Measurements from ENCODE around the gene CHRNA3.

The CHRNA3 gene

DNA sequence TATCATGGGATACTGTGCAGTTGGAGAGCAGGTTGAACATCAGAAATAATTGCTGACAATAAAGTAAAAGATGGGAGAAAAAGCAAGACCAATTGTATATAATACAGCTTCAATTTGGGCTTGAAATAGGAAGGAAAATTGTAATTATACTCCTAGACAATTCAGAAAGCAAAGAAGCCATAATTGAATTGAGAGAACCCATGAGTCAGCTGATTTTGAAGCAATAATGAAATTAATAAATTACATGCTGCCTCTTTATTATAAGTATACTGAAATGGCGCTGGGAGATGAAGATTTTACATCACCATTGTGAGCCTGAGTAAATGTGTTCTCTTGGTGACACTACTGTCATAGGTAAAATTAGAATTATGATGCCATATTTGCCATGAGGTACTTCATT, 23.2 kb downstream of the CHRNA3 start:
- Histone ChIP-seq H3K4me2 (ENCODE audit: low read depth, low read length) (no peak overlapping the region), H3K4me1 (ENCODE audit: low read length) (no peaks in the 10 kb centered on the region), H3K9me2 (replicated peaks; ENCODE audit: insufficient read depth, low read length) (no peaks in the 10 kb centered on the region), H3K27ac (ENCODE audit: low read length) (no peak overlapping the region), H4K20me1 (ENCODE audit: insufficient read depth, low read length) (no peaks in the 10 kb centered on the region), H3K27me3 (replicated peaks; ENCODE audit: insufficient read depth, low read length) (no peaks in the 10 kb centered on the region), H3K9me3 (replicated peaks; ENCODE audit: insufficient read depth, low read length) (no peaks in the 10 kb centered on the region; the same call in 1 of the 2 replicates), H3K9ac (ENCODE audit: low read length) (no peak overlapping the region), H3K36me3 (replicated peaks; ENCODE audit: insufficient read depth, low read length) (no peaks in the 10 kb centered on the region), H2AFZ (ENCODE audit: low read length) (no peak overlapping the region), H3K79me2 (ENCODE audit: low read length) (no peaks in the 10 kb centered on the region), H3K4me3 (ENCODE audit: low read length) (no peak overlapping the region), H3F3A (ENCODE audit: insufficient read depth, low read length) (no peaks in the 10 kb centered on the region)
- no peak for TF ChIP-seq EZH2 (optimal IDR thresholded peaks at IDR 0.05; ENCODE audit: low read depth, low read length)
- TF ChIP-seq, protein P1, sequence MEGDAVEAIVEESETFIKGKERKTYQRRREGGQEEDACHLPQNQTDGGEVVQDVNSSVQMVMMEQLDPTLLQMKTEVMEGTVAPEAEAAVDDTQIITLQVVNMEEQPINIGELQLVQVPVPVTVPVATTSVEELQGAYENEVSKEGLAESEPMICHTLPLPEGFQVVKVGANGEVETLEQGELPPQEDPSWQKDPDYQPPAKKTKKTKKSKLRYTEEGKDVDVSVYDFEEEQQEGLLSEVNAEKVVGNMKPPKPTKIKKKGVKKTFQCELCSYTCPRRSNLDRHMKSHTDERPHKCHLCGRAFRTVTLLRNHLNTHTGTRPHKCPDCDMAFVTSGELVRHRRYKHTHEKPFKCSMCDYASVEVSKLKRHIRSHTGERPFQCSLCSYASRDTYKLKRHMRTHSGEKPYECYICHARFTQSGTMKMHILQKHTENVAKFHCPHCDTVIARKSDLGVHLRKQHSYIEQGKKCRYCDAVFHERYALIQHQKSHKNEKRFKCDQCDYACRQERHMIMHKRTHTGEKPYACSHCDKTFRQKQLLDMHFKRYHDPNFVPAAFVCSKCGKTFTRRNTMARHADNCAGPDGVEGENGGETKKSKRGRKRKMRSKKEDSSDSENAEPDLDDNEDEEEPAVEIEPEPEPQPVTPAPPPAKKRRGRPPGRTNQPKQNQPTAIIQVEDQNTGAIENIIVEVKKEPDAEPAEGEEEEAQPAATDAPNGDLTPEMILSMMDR (IDR thresholded peaks at IDR 0.05; ENCODE audit: low read length), result no peak
- TF ChIP-seq EZH2phosphoT487 (IDR thresholded peaks at IDR 0.05; ENCODE audit: low read length), result no peak
- DNase-seq, result no peak

DNA sequence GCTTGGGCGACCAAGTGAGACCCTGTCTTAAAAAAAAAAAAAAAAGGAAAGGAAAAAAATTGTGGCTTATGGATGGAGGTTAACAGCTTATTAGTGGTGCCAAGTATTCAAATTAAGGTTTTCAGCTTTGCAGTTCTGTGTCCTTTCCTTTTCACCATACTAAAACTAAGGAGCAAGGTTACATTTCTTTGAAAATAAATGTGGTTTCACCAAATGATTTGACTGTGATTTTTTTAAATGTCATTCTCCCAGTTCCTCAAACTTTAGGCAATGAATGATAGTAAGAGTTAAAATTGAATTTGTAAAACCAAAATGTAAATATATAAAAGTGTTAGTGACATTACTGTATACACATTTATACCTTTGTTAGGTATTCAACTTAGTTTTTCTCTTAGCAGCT, 45.9 kb downstream of the CHRNA3 start:
- Histone ChIP-seq H3K4me1 (ENCODE audit: low read length) (no peaks in the 10 kb centered on the region), H3K9me2 (replicated peaks; ENCODE audit: insufficient read depth, low read length) (no peaks in the 10 kb centered on the region), H3K27ac (ENCODE audit: low read length) (no peak overlapping the region), H3K4me2 (ENCODE audit: low read depth, low read length) (no peak overlapping the region), H3K79me2 (ENCODE audit: low read length) (peaks cover 21% of the 10 kb centered on the region), H3K9me3 (replicated peaks; ENCODE audit: insufficient read depth, low read length) (no peaks in the 10 kb centered on the region), H2AFZ (ENCODE audit: low read length) (no peak overlapping the region), H3K27me3 (replicated peaks; ENCODE audit: insufficient read depth, low read length) (no peaks in the 10 kb centered on the region), H3K4me3 (ENCODE audit: low read length) (no peak overlapping the region), H4K20me1 (ENCODE audit: insufficient read depth, low read length) (no peaks in the 10 kb centered on the region), H3K9ac (ENCODE audit: low read length) (no peak overlapping the region), H3K36me3 (replicated peaks; ENCODE audit: insufficient read depth, low read length) (no peaks in the 10 kb centered on the region), H3F3A (ENCODE audit: insufficient read depth, low read length) (no peaks in the 10 kb centered on the region)
- TF ChIP-seq, protein P1 (IDR thresholded peaks at IDR 0.05; ENCODE audit: low read length), result no peak
- no peak for TF ChIP-seq EZH2phosphoT487 (IDR thresholded peaks at IDR 0.05; ENCODE audit: low read length)
- no peak for TF ChIP-seq EZH2 (optimal IDR thresholded peaks at IDR 0.05; ENCODE audit: low read depth, low read length)
- DNase-seq, result no peak

DNA sequence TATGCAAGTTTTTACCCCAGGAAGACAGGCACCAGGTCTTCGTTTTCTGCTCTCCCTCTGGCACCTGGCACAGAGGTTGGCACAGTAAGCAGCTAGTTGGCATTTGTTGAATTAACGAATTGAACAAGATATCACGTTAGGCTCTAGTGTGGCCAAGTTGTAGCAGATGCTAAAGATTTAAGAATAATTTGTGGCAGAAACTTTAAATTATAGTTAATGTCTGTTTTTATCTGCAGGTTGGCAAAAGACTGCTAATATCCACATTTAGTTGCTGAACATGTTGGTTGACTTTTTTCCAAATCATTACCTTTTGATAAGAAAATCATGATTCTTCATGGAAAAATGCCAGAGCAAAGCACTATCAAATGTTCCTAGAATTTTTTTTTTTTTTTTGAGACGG, 47.4 kb downstream of the CHRNA3 start:
- H4K20me1 ChIP-seq (ENCODE audit: insufficient read depth, low read length), result no peaks in the 10 kb centered on the region
- TF ChIP-seq EZH2 (optimal IDR thresholded peaks at IDR 0.05; ENCODE audit: low read depth, low read length), result no peak
- H3K4me3 ChIP-seq (ENCODE audit: low read length), result no peak overlapping the region
- H3K27me3 ChIP-seq (replicated peaks; ENCODE audit: insufficient read depth, low read length), result no peaks in the 10 kb centered on the region
- H3K4me2 ChIP-seq (ENCODE audit: low read depth, low read length), result no peak overlapping the region
- H3K27ac ChIP-seq (ENCODE audit: low read length), result no peak overlapping the region
- no peak overlapping the region for H3K9ac ChIP-seq (ENCODE audit: low read length)
- peaks cover 21% of the 10 kb centered on the region for H3K79me2 ChIP-seq (ENCODE audit: low read length)
- H3K9me2 ChIP-seq (replicated peaks; ENCODE audit: insufficient read depth, low read length), result no peaks in the 10 kb centered on the region
- H2AFZ ChIP-seq (ENCODE audit: low read length), result no peak overlapping the region
- H3F3A ChIP-seq (ENCODE audit: insufficient read depth, low read length), result no peaks in the 10 kb centered on the region
- no peaks in the 10 kb centered on the region for H3K9me3 ChIP-seq (replicated peaks; ENCODE audit: insufficient read depth, low read length)
- H3K4me1 ChIP-seq (ENCODE audit: low read length), result no peaks in the 10 kb centered on the region
- no peaks in the 10 kb centered on the region for H3K36me3 ChIP-seq (replicated peaks; ENCODE audit: insufficient read depth, low read length)
- DNase-seq, result no peak

DNA sequence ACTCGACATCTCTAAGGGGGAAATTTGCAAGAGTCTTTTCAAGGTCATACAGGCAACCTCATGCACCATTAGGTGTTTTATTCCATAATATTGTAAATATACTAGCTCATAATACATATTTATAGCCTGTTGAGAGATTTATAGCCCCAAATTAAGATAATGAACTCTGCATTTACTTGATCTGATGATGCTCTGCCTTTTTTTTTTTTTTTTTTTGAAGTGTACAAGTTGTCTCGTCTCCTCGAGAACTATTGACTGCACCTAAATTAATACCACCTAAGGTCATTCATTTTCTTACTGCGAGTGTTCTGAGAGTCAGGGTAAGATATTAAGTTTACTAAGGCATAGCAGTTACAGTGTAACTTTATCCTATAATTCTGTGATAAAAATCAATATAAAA, 49.4 kb downstream of the CHRNA3 start:
- no peaks in the 10 kb centered on the region for H3K27me3 ChIP-seq (replicated peaks; ENCODE audit: insufficient read depth, low read length)
- H3K79me2 ChIP-seq (ENCODE audit: low read length), result peaks cover 28% of the 10 kb centered on the region

More for the DNA sequence above, 49.4 kb downstream of the CHRNA3 start:
- H3K9ac ChIP-seq (ENCODE audit: low read length), result no peak overlapping the region
- H3F3A ChIP-seq (ENCODE audit: insufficient read depth, low read length), result no peaks in the 10 kb centered on the region
- H3K9me3 ChIP-seq (replicated peaks; ENCODE audit: insufficient read depth, low read length), result no peaks in the 10 kb centered on the region
- H3K27ac ChIP-seq (ENCODE audit: low read length), result no peak overlapping the region
- no peaks in the 10 kb centered on the region for H3K9me2 ChIP-seq (replicated peaks; ENCODE audit: insufficient read depth, low read length)
- no peaks in the 10 kb centered on the region for H4K20me1 ChIP-seq (ENCODE audit: insufficient read depth, low read length)
- no peaks in the 10 kb centered on the region for H3K36me3 ChIP-seq (replicated peaks; ENCODE audit: insufficient read depth, low read length)
- 0 out of 2 replicates have a peak, but pooled peaks cover 3% of the 10 kb centered on the region for H3K4me1 ChIP-seq (ENCODE audit: low read length)
- TF ChIP-seq, protein P1 (IDR thresholded peaks at IDR 0.05; ENCODE audit: low read length), result no peak
- TF ChIP-seq EZH2 (optimal IDR thresholded peaks at IDR 0.05; ENCODE audit: low read depth, low read length) (no peak), EZH2phosphoT487 (IDR thresholded peaks at IDR 0.05; ENCODE audit: low read length) (no peak)
- no peak overlapping the region for H3K4me2 ChIP-seq (ENCODE audit: low read depth, low read length)
- H3K4me3 ChIP-seq (ENCODE audit: low read length), result no peak overlapping the region
- H2AFZ ChIP-seq (ENCODE audit: low read length), result no peak overlapping the region
- no peak for DNase-seq
